Transverse colon (tissue), 4 donors: ENCODE measurements around the gene LHFPL5.

ENCODE experiments used
- POLR2A ChIP-seq: fragments of 450-650 bp; IDR thresholded peaks from one replicate; pipeline ENCODE4 v1.6.1; 2016; ENCODE audit warnings: antibody characterized with exemption, mild to moderate bottlenecking, moderate library complexity
- POLR2AphosphoS5 ChIP-seq, 3 donors: sonication (generic); formaldehyde crosslinking; IDR thresholded peaks; one replicate each; pipeline ENCODE4 v1.6.1; 2016; ENCODE audit warnings: antibody characterized with exemption in 3 of 3
- TF ChIP-seq, protein P1 (sequence below), 5 experiments: fragments of 200-600 bp in 3 of 5; fragments of 450-650 bp in 2 of 5; sonication (generic) in 3 of 5; IDR thresholded peaks; 1 replicate in 2 of 5; 2 replicates in 3 of 5; pipeline ENCODE4 v1.5.1; 2016 to 2017; ENCODE audit warnings: antibody characterized with exemption in 5 of 5, inconsistent platforms in 3 of 5, mild to moderate bottlenecking in 2 of 5, moderate library complexity in 1 of 5

DNA sequence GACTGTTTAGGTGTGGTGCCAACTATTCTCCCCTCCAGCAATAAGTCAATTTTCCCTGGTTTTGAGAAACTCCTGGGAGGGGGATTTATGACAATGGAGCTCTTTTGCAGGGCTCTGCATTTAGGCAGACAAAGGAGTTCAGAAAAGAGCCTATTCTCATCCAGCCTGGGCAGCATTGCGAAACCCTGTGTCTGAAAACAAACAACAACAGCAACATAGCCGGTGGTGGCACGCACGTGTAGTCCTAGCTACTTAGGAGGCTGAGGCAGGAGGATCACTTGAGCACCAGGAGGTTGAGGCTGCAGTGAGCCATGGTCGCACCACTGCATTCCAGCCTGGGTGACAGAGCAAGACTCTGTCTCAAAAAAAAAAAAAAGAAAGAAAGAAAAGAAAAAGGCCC is 14.5 kb upstream of the LHFPL5 start:
- TF ChIP-seq, protein P1, sequence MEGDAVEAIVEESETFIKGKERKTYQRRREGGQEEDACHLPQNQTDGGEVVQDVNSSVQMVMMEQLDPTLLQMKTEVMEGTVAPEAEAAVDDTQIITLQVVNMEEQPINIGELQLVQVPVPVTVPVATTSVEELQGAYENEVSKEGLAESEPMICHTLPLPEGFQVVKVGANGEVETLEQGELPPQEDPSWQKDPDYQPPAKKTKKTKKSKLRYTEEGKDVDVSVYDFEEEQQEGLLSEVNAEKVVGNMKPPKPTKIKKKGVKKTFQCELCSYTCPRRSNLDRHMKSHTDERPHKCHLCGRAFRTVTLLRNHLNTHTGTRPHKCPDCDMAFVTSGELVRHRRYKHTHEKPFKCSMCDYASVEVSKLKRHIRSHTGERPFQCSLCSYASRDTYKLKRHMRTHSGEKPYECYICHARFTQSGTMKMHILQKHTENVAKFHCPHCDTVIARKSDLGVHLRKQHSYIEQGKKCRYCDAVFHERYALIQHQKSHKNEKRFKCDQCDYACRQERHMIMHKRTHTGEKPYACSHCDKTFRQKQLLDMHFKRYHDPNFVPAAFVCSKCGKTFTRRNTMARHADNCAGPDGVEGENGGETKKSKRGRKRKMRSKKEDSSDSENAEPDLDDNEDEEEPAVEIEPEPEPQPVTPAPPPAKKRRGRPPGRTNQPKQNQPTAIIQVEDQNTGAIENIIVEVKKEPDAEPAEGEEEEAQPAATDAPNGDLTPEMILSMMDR (IDR thresholded peaks at IDR 0.05): no peak
- no peak for TF ChIP-seq POLR2A
- no peak for TF ChIP-seq POLR2AphosphoS5 (IDR thresholded peaks at IDR 0.05)
